RWPE2 (cell line): ENCODE results near the gene RFX7.
A peak's percentile ranks its signal among the peaks of the same experiment; 100 is the strongest.
"Not testable (repeated sequence)": the region's sequence is repeated elsewhere in the genome, so short reads cannot be mapped to it uniquely, and the experiment has no call there.

ENCODE experiments used
- ATAC-seq: fragments of 200-7000 bp; cut with Tn5 transposase; 3 replicates; pipeline ENCODE4 v1.9.1; 2021; ENCODE audit warnings: low read depth
- DNase-seq: peaks from one replicate; pipeline ENCODE4 v3.0.0-alpha.2; 2020; ENCODE audit warnings: low spot score
- H3K27ac ChIP-seq: fragments of 450-650 bp; 2 replicates; pipeline ENCODE4 v1.5.1; 2017; ENCODE audit warnings: mild to moderate bottlenecking; ENCODE audit not compliant: poor library complexity, severe bottlenecking
- H3K27me3 ChIP-seq: fragments of 250-450 bp; sonication (Bioruptor Pico); 2 replicates; pipeline ENCODE4 v1.5.1; 2021; ENCODE audit warnings: mild to moderate bottlenecking, moderate library complexity; ENCODE audit not compliant: insufficient read depth, poor library complexity, severe bottlenecking
- H3K36me3 ChIP-seq: fragments of 250-450 bp; sonication (Bioruptor Pico); 2 replicates; pipeline ENCODE4 v1.5.1; 2020; ENCODE audit warnings: low read depth, mild to moderate bottlenecking, moderate library complexity
- H3K4me1 ChIP-seq: fragments of 250-450 bp; sonication (Bioruptor Pico); 2 replicates; pipeline ENCODE4 v1.5.1; 2021; ENCODE audit warnings: mild to moderate bottlenecking, moderate library complexity; ENCODE audit not compliant: insufficient read depth, poor library complexity, severe bottlenecking
- H3K4me3 ChIP-seq: fragments of 250-450 bp; sonication (Bioruptor Pico); 2 replicates; pipeline ENCODE4 v1.5.1; 2021; ENCODE audit warnings: mild to moderate bottlenecking, moderate library complexity; ENCODE audit not compliant: severe bottlenecking
- H3K9me3 ChIP-seq: fragments of 250-450 bp; sonication (Bioruptor Pico); 2 replicates; pipeline ENCODE4 v1.5.1; 2021; ENCODE audit warnings: mild to moderate bottlenecking, moderate library complexity; ENCODE audit not compliant: severe bottlenecking
- TF ChIP-seq, protein P1 (sequence below): fragments of 450-650 bp; IDR thresholded peaks from one replicate; pipeline ENCODE4 v1.5.1; 2017; ENCODE audit warnings: mild to moderate bottlenecking, moderate library complexity; ENCODE audit not compliant: poor library complexity, severe bottlenecking

The RFX7 gene

DNA sequence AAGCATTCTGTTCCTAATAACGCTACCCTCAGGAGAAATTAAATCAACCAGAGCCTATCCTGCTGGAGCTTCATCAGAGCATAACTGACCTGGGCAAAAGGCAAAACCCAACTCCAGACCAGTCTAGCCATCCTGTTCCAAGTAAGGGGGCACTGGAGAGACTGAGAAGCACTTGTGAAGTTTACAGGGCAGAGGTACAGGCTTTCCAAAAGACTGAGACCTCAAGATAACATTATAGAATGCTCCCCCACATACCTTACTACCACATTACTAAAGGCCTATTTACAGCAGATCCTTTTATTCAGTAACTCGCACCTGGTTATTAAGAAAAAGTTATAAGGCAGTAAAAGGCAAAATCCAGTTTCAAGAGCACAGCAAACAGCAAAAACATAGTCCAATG lies 35.5 kb downstream of the RFX7 start:
- H3K4me3 ChIP-seq, result no peak overlapping the region
- TF ChIP-seq, protein P1, sequence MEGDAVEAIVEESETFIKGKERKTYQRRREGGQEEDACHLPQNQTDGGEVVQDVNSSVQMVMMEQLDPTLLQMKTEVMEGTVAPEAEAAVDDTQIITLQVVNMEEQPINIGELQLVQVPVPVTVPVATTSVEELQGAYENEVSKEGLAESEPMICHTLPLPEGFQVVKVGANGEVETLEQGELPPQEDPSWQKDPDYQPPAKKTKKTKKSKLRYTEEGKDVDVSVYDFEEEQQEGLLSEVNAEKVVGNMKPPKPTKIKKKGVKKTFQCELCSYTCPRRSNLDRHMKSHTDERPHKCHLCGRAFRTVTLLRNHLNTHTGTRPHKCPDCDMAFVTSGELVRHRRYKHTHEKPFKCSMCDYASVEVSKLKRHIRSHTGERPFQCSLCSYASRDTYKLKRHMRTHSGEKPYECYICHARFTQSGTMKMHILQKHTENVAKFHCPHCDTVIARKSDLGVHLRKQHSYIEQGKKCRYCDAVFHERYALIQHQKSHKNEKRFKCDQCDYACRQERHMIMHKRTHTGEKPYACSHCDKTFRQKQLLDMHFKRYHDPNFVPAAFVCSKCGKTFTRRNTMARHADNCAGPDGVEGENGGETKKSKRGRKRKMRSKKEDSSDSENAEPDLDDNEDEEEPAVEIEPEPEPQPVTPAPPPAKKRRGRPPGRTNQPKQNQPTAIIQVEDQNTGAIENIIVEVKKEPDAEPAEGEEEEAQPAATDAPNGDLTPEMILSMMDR, result no peak
- H3K4me1 ChIP-seq, result peaks cover 19% of the 10 kb centered on the region
- ATAC-seq, result no peak; the same call in 2 of the 3 replicates
- H3K9me3 ChIP-seq, result peaks cover 5% of the 10 kb centered on the region
- H3K36me3 ChIP-seq, result peaks cover 20% of the 10 kb centered on the region
- no peak overlapping the region for H3K27ac ChIP-seq
- no peaks in the 10 kb centered on the region for H3K27me3 ChIP-seq
- DNase-seq, result no peak

DNA sequence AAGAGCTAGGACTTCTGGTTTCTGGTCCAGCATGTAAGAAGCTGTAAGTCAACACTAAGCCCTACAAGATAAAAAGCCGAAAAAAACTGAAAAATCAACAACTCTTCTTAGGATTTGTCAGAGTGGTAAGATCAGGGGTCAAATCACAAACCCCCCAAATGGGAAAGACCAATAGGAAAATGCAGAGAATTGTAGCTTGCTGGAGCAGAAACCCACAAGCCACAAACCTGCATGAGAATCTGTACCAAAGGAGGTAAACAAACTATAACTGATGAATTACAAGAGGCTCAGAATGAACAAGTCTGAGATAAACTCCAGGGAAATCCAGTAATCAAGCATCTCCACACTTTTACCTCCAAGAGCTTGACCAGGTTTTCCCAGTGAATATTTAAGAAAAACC lies 36.0 kb downstream of the RFX7 start:
- H3K9me3 ChIP-seq, result peaks cover 5% of the 10 kb centered on the region
- H3K4me1 ChIP-seq, result peaks cover 19% of the 10 kb centered on the region
- ATAC-seq (no peak), DNase-seq (no peak)
- TF ChIP-seq, protein P1, result no peak
- H3K36me3 ChIP-seq, result peaks cover 19% of the 10 kb centered on the region
- no peak overlapping the region for H3K27ac ChIP-seq
- H3K27me3 ChIP-seq, result no peaks in the 10 kb centered on the region
- H3K4me3 ChIP-seq, result no peak overlapping the region

DNA sequence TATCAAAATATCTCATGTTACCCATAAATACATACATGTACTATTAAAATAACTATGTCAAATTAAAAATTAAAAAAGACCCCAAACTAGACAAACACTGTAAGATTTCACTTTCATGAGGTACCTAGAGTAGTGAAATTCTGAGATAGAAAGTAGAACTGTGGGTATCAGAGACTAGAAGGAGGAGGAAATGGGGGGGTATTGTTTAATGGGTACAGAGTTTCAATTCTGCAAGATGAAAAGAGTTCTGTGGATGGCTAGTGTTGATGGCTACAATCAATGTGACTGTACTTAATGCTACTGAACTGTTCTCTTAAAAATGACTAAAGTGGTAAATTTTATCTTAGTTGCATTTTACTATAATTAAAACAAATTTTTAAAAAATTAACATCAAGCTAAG lies 36.6 kb downstream of the RFX7 start:
- H3K4me1 ChIP-seq, result peaks cover 19% of the 10 kb centered on the region
- no peak overlapping the region for H3K4me3 ChIP-seq
- DNase-seq (no peak), ATAC-seq (no peak)
- TF ChIP-seq, protein P1, result no peak
- H3K9me3 ChIP-seq, result peaks cover 5% of the 10 kb centered on the region
- H3K27me3 ChIP-seq, result no peaks in the 10 kb centered on the region
- H3K36me3 ChIP-seq, result peaks cover 19% of the 10 kb centered on the region
- no peak overlapping the region for H3K27ac ChIP-seq

DNA sequence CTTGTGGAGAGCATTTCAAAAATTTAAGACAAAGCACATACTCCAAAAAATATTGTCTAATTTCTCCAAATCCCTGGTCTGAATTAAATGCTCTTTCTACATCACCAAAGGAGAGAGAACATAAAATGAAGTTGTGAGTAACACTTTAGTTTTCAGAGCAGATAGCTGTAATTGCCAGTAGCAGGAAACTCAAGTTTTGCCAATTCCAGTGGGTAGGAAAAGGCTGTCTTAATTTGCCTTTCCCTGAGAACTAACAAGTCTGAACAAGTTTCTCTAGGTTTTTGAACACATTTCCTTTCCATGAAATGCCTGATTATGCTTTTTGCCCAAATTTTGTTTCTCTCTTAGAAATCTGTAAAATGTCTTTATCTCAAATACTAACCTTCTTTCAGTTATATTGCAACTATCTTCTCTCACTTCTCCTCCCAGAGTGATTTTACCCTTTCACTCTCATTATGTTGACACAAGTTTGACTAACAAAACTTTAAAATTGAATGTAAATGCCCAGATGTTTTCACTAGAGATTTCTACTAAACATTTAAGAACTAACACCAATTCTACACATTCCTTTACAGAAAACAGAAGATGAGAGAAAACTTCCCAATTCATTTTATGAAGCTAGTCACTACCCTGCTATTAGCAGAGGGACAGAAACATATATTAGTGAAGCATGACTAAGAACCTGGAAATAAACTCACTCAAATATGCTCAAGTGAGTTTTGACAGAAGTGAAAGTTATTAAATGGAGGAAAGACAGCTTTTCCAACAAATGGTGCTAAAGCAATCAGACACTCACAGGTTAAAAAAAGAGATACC lies 38.4 kb downstream of the RFX7 start:
- Histone ChIP-seq H3K27ac (peak overlapping the region; percentile 65), H3K4me1 (peaks cover 19% of the 10 kb centered on the region), H3K36me3 (peaks cover 10% of the 10 kb centered on the region), H3K9me3 (no peaks in the 10 kb centered on the region), H3K4me3 (no peak overlapping the region), H3K27me3 (no peaks in the 10 kb centered on the region)
- TF ChIP-seq, protein P1, result no peak
- DNase-seq (no peak), ATAC-seq (peak; percentile 73)

DNA sequence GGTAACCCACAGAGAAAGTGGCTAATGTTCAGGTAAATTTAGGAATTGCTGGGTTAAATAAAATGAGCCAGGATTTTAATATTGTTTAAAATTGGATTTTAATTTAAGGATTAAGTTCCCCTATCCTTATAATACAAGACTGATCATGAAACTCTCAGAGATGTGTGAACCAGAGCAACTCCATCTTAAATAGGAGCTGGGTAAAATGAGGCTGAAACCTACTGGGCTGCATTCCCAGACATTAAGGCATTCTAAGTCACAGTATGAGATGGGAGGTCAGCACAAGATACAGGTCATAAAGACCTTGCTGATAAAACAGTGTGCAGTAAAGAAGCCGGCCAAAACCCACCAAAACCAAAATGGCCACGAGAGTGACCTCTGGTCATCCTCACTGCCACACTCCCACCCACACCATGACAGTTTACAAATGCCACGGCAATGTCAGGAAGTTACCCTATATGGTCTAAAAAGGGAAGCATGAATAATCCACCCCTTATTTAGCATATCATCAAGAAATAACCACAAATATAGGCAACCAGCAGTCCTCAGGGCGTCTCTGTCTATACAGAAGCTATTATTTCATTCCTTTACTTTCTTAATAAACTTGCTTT lies 40.3 kb downstream of the RFX7 start:
- not testable (repeated sequence) for H3K27ac ChIP-seq, H3K4me3 ChIP-seq, DNase-seq, ATAC-seq, H3K27me3 ChIP-seq, H3K9me3 ChIP-seq
- Histone ChIP-seq H3K36me3 (peaks cover 20% of the 10 kb centered on the region), H3K4me1 (peaks cover 19% of the 10 kb centered on the region)
